ENCODE results near the gene FUT3.

Gene FUT3

GRCh38 chr19:5851302-5851701 lies at the start of gene FUT3:
TSS of gene FUT3 (minus strand) at chr19:5851449.
- no peak within 1 kb of the TSS for H3K4me2 ChIP-seq (ENCODE audit: low read depth, low read length, poor library complexity, severe bottlenecking)
- H2AFZ ChIP-seq (ENCODE audit: low read length) = no peak within 1 kb of the TSS

GRCh38 chr19:5900976-5901375 lies 49.7 kb upstream of the FUT3 start:
- Histone ChIP-seq H3K27me3 (ENCODE audit: insufficient read depth, low read length, poor library complexity, severe bottlenecking) (no peaks in the 10 kb centered on the region), H3K9ac (ENCODE audit: low read depth, low read length, poor library complexity, severe bottlenecking) (peak overlapping the region; percentile 37), H4K20me1 (ENCODE audit: insufficient read depth, low read length, poor library complexity, severe bottlenecking) (peaks cover 30% of the 10 kb centered on the region), H3K9me2 (replicated peaks; ENCODE audit: low read depth, low read length) (no peaks in the 10 kb centered on the region), H3F3A (ENCODE audit: low read depth) (no peaks in the 10 kb centered on the region), H3K4me2 (ENCODE audit: low read depth, low read length, poor library complexity, severe bottlenecking) (peak overlapping the region; percentile 39), H3K4me1 (ENCODE audit: insufficient read depth, low read length, poor library complexity, severe bottlenecking) (peaks cover 18% of the 10 kb centered on the region), H2AFZ (ENCODE audit: low read length) (no peak overlapping the region), H3K79me2 (ENCODE audit: insufficient read depth, low read length) (peaks cover 55% of the 10 kb centered on the region), H3K9me3 (ENCODE audit: insufficient read depth, low read depth, low read length) (no peaks in the 10 kb centered on the region), H3K4me3 (ENCODE audit: low read length, poor library complexity, severe bottlenecking) (peak overlapping the region; percentile 3), H3K36me3 (ENCODE audit: insufficient read depth, low read length) (peaks cover 8% of the 10 kb centered on the region; the same call in 1 of the 2 replicates)
- no peak for TF ChIP-seq EZH2phosphoT487 (IDR thresholded peaks at IDR 0.05; ENCODE audit: borderline replicate concordance)
- no peak for TF ChIP-seq CTCF (conservative IDR thresholded peaks at IDR 0.05; ENCODE audit: low read length)

More at GRCh38 chr19:5851302-5851701, at the start of gene FUT3:
- Histone ChIP-seq H3K4me1 (ENCODE audit: insufficient read depth, low read length, poor library complexity, severe bottlenecking) (no peaks in the 10 kb centered on the region), H3K4me3 (ENCODE audit: low read length, poor library complexity, severe bottlenecking) (no peak within 1 kb of the TSS), H3K27me3 (ENCODE audit: insufficient read depth, low read length, poor library complexity, severe bottlenecking) (no peaks in the 10 kb centered on the region), H3K79me2 (ENCODE audit: insufficient read depth, low read length) (no peaks in the 10 kb centered on the region), H4K20me1 (ENCODE audit: insufficient read depth, low read length, poor library complexity, severe bottlenecking) (no peaks in the 10 kb centered on the region), H3K9me2 (replicated peaks; ENCODE audit: low read depth, low read length) (no peaks in the 10 kb centered on the region), H3K9ac (ENCODE audit: low read depth, low read length, poor library complexity, severe bottlenecking) (no peak within 1 kb of the TSS), H3F3A (ENCODE audit: low read depth) (no peaks in the 10 kb centered on the region), H3K36me3 (ENCODE audit: insufficient read depth, low read length) (no peaks in the 10 kb centered on the region), H3K9me3 (ENCODE audit: insufficient read depth, low read depth, low read length) (no peaks in the 10 kb centered on the region)
- no peak for TF ChIP-seq CTCF (conservative IDR thresholded peaks at IDR 0.05; ENCODE audit: low read length)
- TF ChIP-seq EZH2phosphoT487 (IDR thresholded peaks at IDR 0.05; ENCODE audit: borderline replicate concordance) = no peak

- peak overlapping the region; percentile 21 for H3K4me2 ChIP-seq (ENCODE audit: low read depth, low read length, poor library complexity, severe bottlenecking)
- no peaks in the 10 kb centered on the region for H3K9me3 ChIP-seq (ENCODE audit: insufficient read depth, low read depth, low read length)
- H2AFZ ChIP-seq (ENCODE audit: low read length) = no peak overlapping the region
- peaks cover 30% of the 10 kb centered on the region for H4K20me1 ChIP-seq (ENCODE audit: insufficient read depth, low read length, poor library complexity, severe bottlenecking)
- peak overlapping the region; percentile 24 for H3K9ac ChIP-seq (ENCODE audit: low read depth, low read length, poor library complexity, severe bottlenecking)
- peaks cover 18% of the 10 kb centered on the region; the same call in 1 of the 2 replicates for H3K36me3 ChIP-seq (ENCODE audit: insufficient read depth, low read length)
- peaks cover 18% of the 10 kb centered on the region for H3K4me1 ChIP-seq (ENCODE audit: insufficient read depth, low read length, poor library complexity, severe bottlenecking)
- no peak overlapping the region for H3K4me3 ChIP-seq (ENCODE audit: low read length, poor library complexity, severe bottlenecking)
- H3F3A ChIP-seq (ENCODE audit: low read depth) = no peaks in the 10 kb centered on the region
- no peaks in the 10 kb centered on the region for H3K9me2 ChIP-seq (replicated peaks; ENCODE audit: low read depth, low read length)
- TF ChIP-seq EZH2phosphoT487 (IDR thresholded peaks at IDR 0.05; ENCODE audit: borderline replicate concordance) = no peak
- TF ChIP-seq CTCF (conservative IDR thresholded peaks at IDR 0.05; ENCODE audit: low read length) = no peak
- peaks cover 55% of the 10 kb centered on the region for H3K79me2 ChIP-seq (ENCODE audit: insufficient read depth, low read length)
- no peaks in the 10 kb centered on the region for H3K27me3 ChIP-seq (ENCODE audit: insufficient read depth, low read length, poor library complexity, severe bottlenecking)
These were observed 48.7 kb upstream of the FUT3 start for GRCh38 chr19:5899728-5900526.
